ENCODE data around the gene PELI3. TPM values are rescaled to one million over a fixed set of nuclear protein-coding genes. Genes with fewer than 3 reads are reported as not detected.

The PELI3 gene
- total RNA-seq, 1 donor from 2014 or later: 3.6 TPM

DNA sequence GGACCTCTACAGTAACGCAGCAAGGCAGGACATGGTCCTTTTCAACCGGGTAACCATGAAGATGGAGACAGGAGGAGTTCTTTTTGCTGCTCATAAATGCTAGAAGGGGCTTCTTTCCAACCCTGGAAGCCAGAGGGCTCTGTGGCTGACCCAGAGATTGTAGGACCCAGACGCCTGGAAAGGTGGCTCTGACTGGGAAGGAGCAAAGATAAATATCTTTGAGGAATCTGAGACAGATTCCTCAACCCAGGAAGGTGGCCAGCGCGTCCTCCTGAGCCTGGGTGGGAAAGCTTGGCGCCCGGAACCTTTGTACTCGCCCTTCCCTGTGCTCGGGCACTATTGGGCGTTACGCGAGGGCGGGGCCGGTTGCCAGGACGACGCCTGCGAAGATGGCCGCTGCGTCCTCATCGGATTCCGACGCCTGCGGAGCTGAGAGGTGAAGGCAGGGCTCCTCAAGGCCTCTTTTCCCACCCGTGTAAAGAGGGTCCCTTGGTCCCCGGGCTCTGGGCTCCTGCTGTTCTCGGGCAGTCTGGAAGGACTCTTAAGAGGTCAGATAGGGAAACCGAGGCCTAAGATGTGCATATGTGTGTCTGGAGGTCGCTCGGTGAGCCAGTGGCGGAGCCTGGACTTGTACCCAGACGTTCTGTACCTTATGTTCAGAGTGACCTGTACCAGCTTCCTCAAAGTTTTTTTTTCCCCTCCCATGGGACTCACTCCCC is 43.7 kb downstream of the PELI3 start, which contains the start of gene BBS1:
Gene BBS1, plus strand, starts transcription at position 365 of the 719 bp plus-strand sequence. Its CDS starts 25 bp downstream, at position 390.
- peak within 1 kb of the TSS; percentile 97 for H3K4me3 ChIP-seq (ENCODE audit: low read depth, low read length)
- no peak for DNase-seq (ENCODE audit: low read depth)
- no peak for TF ChIP-seq CTCF (conservative IDR thresholded peaks at IDR 0.05; ENCODE audit: low read depth, low read length)

DNA sequence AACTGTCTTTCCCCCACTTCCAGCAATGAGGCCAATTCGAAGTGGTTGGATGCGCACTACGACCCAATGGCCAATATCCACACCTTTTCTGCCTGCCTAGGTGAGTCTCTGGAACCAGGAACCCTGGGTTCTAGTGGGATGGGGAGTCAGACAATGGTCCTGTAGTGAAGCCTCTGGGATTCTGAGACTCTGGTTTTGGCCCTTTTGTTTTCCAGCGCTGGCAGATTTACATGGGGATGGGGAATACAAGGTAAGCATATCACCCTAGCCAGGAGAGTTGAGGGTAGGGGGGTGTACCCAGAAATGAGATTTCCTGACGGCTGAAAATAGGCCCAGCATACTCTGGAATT is 44.3 kb downstream of the PELI3 start:
- DNase-seq (ENCODE audit: low read depth): no peak
- H3K4me3 ChIP-seq (ENCODE audit: low read depth, low read length): peak overlapping the region; percentile 97
- TF ChIP-seq CTCF (conservative IDR thresholded peaks at IDR 0.05; ENCODE audit: low read depth, low read length): no peak

- no peak for DNase-seq (ENCODE audit: low read depth)
- TF ChIP-seq CTCF (conservative IDR thresholded peaks at IDR 0.05; ENCODE audit: low read depth, low read length): no peak
- H3K4me3 ChIP-seq (ENCODE audit: low read depth, low read length): no peak overlapping the region
Observed at GRCh38 chr11:66523611-66524010, 56.9 kb downstream of the PELI3 start.

DNA sequence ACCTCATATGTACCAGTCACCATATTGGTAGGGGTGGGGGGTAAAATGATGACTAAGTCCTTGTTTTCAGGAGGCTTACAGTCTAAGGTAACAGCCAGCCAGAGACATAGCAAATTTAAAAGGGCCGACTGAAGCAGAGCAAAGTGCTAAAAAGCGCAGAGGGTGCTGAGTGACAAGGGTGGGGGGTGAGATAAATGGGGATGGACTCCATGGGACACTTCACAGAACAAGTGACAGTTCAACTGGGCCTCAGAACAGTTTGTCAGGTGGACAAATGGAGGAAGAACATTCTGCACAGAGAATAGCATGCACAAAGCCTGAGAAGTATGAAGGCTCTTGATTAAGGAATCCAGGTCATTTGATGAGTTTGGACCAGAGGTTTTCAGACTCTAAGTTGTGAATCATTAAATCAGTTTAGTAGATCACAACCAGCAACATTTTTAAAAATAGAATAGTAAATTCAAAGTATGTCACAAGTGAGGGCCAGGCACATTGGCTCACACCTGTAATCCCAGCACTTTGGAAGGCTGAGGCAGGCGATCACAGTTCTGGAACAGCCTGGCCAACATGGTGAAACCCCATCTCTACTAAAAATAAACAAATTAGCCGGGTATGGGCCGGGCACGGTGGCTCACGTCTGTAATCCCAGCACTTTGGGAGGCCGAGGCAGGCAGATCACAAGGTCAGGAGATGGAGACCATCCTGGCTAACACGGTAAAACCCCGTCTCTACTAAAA is 57.8 kb downstream of the PELI3 start:
- no peak for DNase-seq (ENCODE audit: low read depth)
- no peak for TF ChIP-seq CTCF (conservative IDR thresholded peaks at IDR 0.05; ENCODE audit: low read depth, low read length)
- no peak overlapping the region for H3K4me3 ChIP-seq (ENCODE audit: low read depth, low read length)

Other genes with a start within 250 kb of the PELI3 start
- gene KLC2, start 209.2 kb upstream of the PELI3 start, total RNA-seq: 21.7 and 32.0 TPM in 2 replicates
- gene RAB1B, start 198.3 kb upstream of the PELI3 start, total RNA-seq: 152 and 162 TPM in 2 replicates
- gene CNIH2, start 188.7 kb upstream of the PELI3 start, total RNA-seq: 0.43 and 0.58 TPM in 2 replicates
- gene YIF1A, start 177.8 kb upstream of the PELI3 start, total RNA-seq: 106 and 152 TPM in 2 replicates
- 0.58 TPM in 1 of 2 replicates, not detected in the other for gene TMEM151A, start 175.0 kb upstream of the PELI3 start, total RNA-seq
- gene CD248, start 149.9 kb upstream of the PELI3 start, total RNA-seq: 0.07 and 1.0 TPM in 2 replicates
- 18.9 and 21.1 TPM in 2 replicates for gene RIN1, start 130.5 kb upstream of the PELI3 start, total RNA-seq
- 72.0 and 95.1 TPM in 2 replicates for gene BRMS1, start 121.8 kb upstream of the PELI3 start, total RNA-seq
- gene B4GAT1, start 119.3 kb upstream of the PELI3 start, total RNA-seq: 32.0 and 36.2 TPM in 2 replicates
- 6.6 and 12.3 TPM in 2 replicates for gene SLC29A2, start 95.1 kb upstream of the PELI3 start, total RNA-seq
- gene NPAS4, start 45.9 kb upstream of the PELI3 start, total RNA-seq: not detected in 2 replicates
- 85.3 TPM in 2 replicates for gene MRPL11, start 28.1 kb upstream of the PELI3 start, total RNA-seq
- gene DPP3, start 13.5 kb downstream of the PELI3 start, total RNA-seq: 88.8 and 106 TPM in 2 replicates
- 20.0 and 43.6 TPM in 2 replicates for gene BBS1, start 43.7 kb downstream of the PELI3 start, total RNA-seq
- 15.0 and 17.8 TPM in 2 replicates for gene ZDHHC24, start 79.1 kb downstream of the PELI3 start, total RNA-seq
- not detected in 2 replicates for gene ACTN3, start 80.0 kb downstream of the PELI3 start, total RNA-seq
- gene CTSF, start 101.7 kb downstream of the PELI3 start, total RNA-seq: 6.7 and 15.2 TPM in 2 replicates
- 0.14 and 0.52 TPM in 2 replicates for gene CCDC87, start 126.2 kb downstream of the PELI3 start, total RNA-seq
- gene CCS, start 126.3 kb downstream of the PELI3 start, total RNA-seq: 19.4 and 22.1 TPM in 2 replicates
- 40.4 and 73.7 TPM in 2 replicates for gene RBM14, start 149.7 kb downstream of the PELI3 start, total RNA-seq
- 105 and 133 TPM in 2 replicates for gene RBM4, start 171.8 kb downstream of the PELI3 start, total RNA-seq
- 4.0 and 17.3 TPM in 2 replicates for gene RBM4B, start 211.0 kb downstream of the PELI3 start, total RNA-seq

All from epithelial cell of proximal tubule (primary cell).